Sigmoid colon (tissue), 7 donors: ENCODE measurements around the gene GRIK3. TPM values are rescaled to one million over a fixed set of nuclear protein-coding genes. Genes with fewer than 3 reads are reported as not detected.

Experiments used
- DNase-seq: peaks from one replicate; pipeline ENCODE4 v3.0.0-alpha.2; 2019
- H3K27ac ChIP-seq, 4 donors: fragments of 200-600 bp; sonication (generic); one replicate each; pipeline ENCODE4 v1.5.1; 2016 to 2019; ENCODE audit warnings: mild to moderate bottlenecking in 1 of 4
- H3K27me3 ChIP-seq, 3 donors: fragments of 200-600 bp; sonication (generic); one replicate each; pipeline ENCODE4 v1.5.1; 2019; ENCODE audit warnings: mild to moderate bottlenecking in 1 of 3
- H3K36me3 ChIP-seq, 4 donors: fragments of 200-600 bp; sonication (generic); one replicate each; pipeline ENCODE4 v1.5.1; 2016 to 2019
- H3K4me1 ChIP-seq, 4 donors: fragments of 200-600 bp; sonication (generic); one replicate each; pipeline ENCODE4 v1.5.1; 2017 to 2019
- H3K4me3 ChIP-seq, 4 donors: fragments of 200-600 bp; sonication (generic); one replicate each; pipeline ENCODE4 v1.5.1; 2017 to 2019; ENCODE audit warnings: mild to moderate bottlenecking in 2 of 4, moderate library complexity in 1 of 4
- H3K9me3 ChIP-seq, 4 donors: fragments of 200-600 bp in 3 of 4; sonication (generic) in 3 of 4; one replicate each; pipeline versions ENCODE4 v1.5.1 to v1.6.1; 2013 to 2019
- EP300 ChIP-seq, 4 donors: sonication (generic); formaldehyde crosslinking; IDR thresholded peaks; one replicate each; pipeline ENCODE4 v1.6.1; 2017; ENCODE audit warnings: antibody characterized with exemption in 4 of 4
- POLR2A ChIP-seq, 2 donors: fragments of 450-650 bp; IDR thresholded peaks; one replicate each; pipeline ENCODE4 v1.6.1; 2016; ENCODE audit warnings: antibody characterized with exemption in 2 of 2, mild to moderate bottlenecking in 2 of 2, moderate library complexity in 2 of 2
- POLR2AphosphoS5 ChIP-seq, 4 donors: sonication (generic); formaldehyde crosslinking; IDR thresholded peaks; one replicate each; pipeline ENCODE4 v1.6.1; 2017; ENCODE audit warnings: antibody characterized with exemption in 4 of 4
- WGBS, 2 donors: extraction: QIAGEN DNeasy Blood & Tissue Kit; methylation state at CpG; one replicate each; pipeline ENCODE4 v1.1.7; 2013; 5-methylcytosine and 5-hydroxymethylcytosine counted together
- intact Hi-C: fragments of 100-400 bp; cut with DNase I; formaldehyde crosslinking; loops from one replicate; pipeline ENCODE4 v1.15.1; 2023
- polyA plus RNA-seq, 3 donors: library from polyadenylated mRNA; stranded (reverse); fragments of 200-250 nt; gene quantifications; one replicate each; pipeline ENCODE4 v1.2.3, GENCODE V29; 2013
- total RNA-seq, 4 donors: library from RNA; depleted of rRNA; stranded (reverse); fragments of >200 nt; gene quantifications; one replicate each; pipeline ENCODE4 v1.1.0, GENCODE V29; 2016
- TF ChIP-seq, protein P1 (sequence below), 4 experiments: fragments of 450-650 bp in 3 of 4; fragments of 200-600 bp in 1 of 4; IDR thresholded peaks; one replicate each; pipeline ENCODE4 v1.5.1; 2016 to 2019; ENCODE audit warnings: antibody characterized with exemption in 4 of 4, mild to moderate bottlenecking in 3 of 4, moderate library complexity in 2 of 4
- donor health status: healthy with polysubstance abuse.
- donor health status: Bipolar disorder and iron deficiency.
- donor health status: healthy.

GRIK3 gene
- total and polyA plus RNA-seq, 7 donors, result 0.60 to 7.1 (median 3.4) TPM; not detected in 1

DNA sequence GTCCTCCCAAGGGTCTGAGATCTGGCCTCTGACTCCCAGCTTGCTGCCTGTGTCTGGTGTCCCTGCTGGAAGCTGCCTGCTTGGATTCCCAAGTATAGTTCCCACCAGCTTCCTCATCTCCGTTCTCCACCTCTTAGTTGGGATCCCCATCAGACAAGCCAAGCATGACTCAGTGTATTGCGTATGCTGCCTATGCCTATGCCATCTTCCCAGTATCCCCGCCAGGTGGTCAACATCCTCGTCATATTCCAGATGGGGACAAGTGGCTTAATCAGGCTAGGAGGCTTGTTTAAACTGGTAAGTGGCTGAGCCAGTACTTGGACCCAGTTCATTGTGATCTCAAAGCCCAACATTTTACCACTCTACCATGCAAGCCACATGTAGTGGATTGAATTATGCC, 204.4 kb downstream of the GRIK3 start:
- H3K4me1 ChIP-seq, result no peaks in the 10 kb centered on the region
- TF ChIP-seq POLR2A (IDR thresholded peaks at IDR 0.05) (no peak), EP300 (IDR thresholded peaks at IDR 0.05) (no peak), POLR2AphosphoS5 (IDR thresholded peaks at IDR 0.05) (no peak)
- TF ChIP-seq, protein P1, sequence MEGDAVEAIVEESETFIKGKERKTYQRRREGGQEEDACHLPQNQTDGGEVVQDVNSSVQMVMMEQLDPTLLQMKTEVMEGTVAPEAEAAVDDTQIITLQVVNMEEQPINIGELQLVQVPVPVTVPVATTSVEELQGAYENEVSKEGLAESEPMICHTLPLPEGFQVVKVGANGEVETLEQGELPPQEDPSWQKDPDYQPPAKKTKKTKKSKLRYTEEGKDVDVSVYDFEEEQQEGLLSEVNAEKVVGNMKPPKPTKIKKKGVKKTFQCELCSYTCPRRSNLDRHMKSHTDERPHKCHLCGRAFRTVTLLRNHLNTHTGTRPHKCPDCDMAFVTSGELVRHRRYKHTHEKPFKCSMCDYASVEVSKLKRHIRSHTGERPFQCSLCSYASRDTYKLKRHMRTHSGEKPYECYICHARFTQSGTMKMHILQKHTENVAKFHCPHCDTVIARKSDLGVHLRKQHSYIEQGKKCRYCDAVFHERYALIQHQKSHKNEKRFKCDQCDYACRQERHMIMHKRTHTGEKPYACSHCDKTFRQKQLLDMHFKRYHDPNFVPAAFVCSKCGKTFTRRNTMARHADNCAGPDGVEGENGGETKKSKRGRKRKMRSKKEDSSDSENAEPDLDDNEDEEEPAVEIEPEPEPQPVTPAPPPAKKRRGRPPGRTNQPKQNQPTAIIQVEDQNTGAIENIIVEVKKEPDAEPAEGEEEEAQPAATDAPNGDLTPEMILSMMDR (IDR thresholded peaks at IDR 0.05), result no peak
- H3K27ac ChIP-seq, result no peak overlapping the region
- intact Hi-C loops, result no loop called here
- DNase-seq, result no peak
- 78 to 85% methylated on average over 4 of the region's 4 CpGs for WGBS, 2 donors
- H3K4me3 ChIP-seq, result no peak overlapping the region
- no peaks in the 10 kb centered on the region for H3K9me3 ChIP-seq
- no peaks in the 10 kb centered on the region for H3K36me3 ChIP-seq
- no peaks in the 10 kb centered on the region for H3K27me3 ChIP-seq

DNA sequence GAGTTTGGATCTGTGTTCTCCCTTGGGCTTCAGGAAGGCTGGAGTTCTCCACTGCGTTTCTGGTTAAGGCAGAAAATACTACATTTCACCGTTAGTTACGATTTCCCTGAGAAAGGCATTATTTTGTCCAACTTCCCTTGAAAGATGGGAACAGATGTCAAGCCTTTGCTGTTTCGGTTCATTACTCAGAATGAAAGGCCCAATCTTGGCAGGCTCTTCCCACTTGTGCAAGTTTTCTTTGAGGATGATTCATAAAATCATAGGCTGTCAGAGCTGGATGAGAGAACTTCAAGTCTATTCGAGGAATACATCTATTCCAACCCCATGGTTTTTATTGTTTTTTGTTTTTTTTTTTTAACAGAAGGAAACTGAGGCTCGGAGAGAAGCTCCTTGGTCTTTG, 205.2 kb downstream of the GRIK3 start:
- no peak overlapping the region for H3K4me3 ChIP-seq
- no peak overlapping the region for H3K27ac ChIP-seq
- TF ChIP-seq POLR2AphosphoS5 (IDR thresholded peaks at IDR 0.05) (no peak), POLR2A (IDR thresholded peaks at IDR 0.05) (no peak)
- TF ChIP-seq, protein P1 (IDR thresholded peaks at IDR 0.05), result no peak
- WGBS, 2 donors, result 86 to 88% methylated on average over 6 of the region's 6 CpGs
- intact Hi-C loops, result no loop called here
- no peaks in the 10 kb centered on the region for H3K9me3 ChIP-seq
- no peaks in the 10 kb centered on the region for H3K4me1 ChIP-seq
- H3K27me3 ChIP-seq, result peaks cover 0 to under 1% (median 0%) of the 10 kb centered on the region in 3 donors
- DNase-seq, result no peak
- no peaks in the 10 kb centered on the region for H3K36me3 ChIP-seq

DNA sequence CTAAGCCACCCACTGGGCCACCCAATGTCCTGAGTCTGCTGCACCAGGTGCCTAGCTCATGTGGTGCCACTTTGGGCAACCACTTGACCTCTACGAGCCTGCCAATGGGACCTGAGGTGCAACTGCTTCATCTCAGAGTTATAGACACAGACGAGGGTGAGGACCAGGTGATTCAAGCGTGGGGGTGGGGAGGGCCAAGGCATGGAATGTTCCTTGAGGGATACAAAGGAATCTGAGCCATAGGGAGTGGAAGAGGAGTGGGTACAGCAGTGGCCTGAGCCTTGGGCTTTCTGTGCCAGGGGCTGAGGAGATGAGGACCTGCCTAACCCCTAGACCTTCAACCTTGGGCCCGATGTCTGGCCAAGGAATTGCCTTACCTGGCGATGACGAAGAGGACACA, 209.1 kb downstream of the GRIK3 start:
- no peak for TF ChIP-seq POLR2A (IDR thresholded peaks at IDR 0.05)
- TF ChIP-seq EP300 (IDR thresholded peaks at IDR 0.05), result no peak
- no peak for TF ChIP-seq POLR2AphosphoS5 (IDR thresholded peaks at IDR 0.05)
- TF ChIP-seq, protein P1 (IDR thresholded peaks at IDR 0.05), result no peak
- no peak overlapping the region for H3K4me3 ChIP-seq
- no peak overlapping the region for H3K27ac ChIP-seq
- intact Hi-C loops, result no loop called here
- H3K9me3 ChIP-seq, result no peaks in the 10 kb centered on the region
- H3K27me3 ChIP-seq, result peaks cover 0 to 15% (median 0%) of the 10 kb centered on the region in 3 donors
- no peaks in the 10 kb centered on the region for H3K36me3 ChIP-seq
- no peak for DNase-seq
- no peaks in the 10 kb centered on the region for H3K4me1 ChIP-seq
- WGBS, 2 donors, result 74 to 82% methylated on average over 6 of the region's 6 CpGs

DNA sequence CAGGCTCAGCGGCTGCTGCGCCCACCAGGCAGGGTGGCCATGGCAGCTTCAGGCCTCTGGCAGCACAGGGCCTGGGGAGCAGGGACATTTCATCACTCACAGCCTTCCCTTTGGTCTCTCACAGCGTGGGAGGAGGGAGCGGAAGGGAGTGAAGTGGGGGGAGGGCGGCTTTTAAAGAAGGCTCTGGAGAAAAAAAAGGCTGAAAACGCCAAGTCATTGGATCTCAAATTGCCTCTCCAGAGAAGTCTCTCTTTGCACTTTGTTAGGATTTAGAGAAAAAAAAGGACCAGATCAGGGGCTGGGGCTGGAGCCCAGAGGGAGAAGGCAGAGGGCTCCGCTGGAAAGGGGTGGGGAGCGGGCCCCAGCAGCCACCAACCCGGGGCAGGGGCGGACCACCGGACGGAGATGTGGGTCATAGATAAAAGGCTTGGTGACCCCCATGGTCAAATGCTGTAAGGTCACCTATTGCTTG, 209.9 kb downstream of the GRIK3 start:
- DNase-seq, result no peak
- Histone ChIP-seq H3K27me3 (peaks cover 0 to 22% (median 0%) of the 10 kb centered on the region in 3 donors), H3K4me1 (no peaks in the 10 kb centered on the region), H3K36me3 (no peaks in the 10 kb centered on the region), H3K9me3 (no peaks in the 10 kb centered on the region), H3K27ac (no peak overlapping the region), H3K4me3 (no peak overlapping the region)
- TF ChIP-seq EP300 (IDR thresholded peaks at IDR 0.05) (no peak), POLR2AphosphoS5 (IDR thresholded peaks at IDR 0.05) (no peak), POLR2A (IDR thresholded peaks at IDR 0.05) (no peak)
- TF ChIP-seq, protein P1 (IDR thresholded peaks at IDR 0.05), result no peak
- intact Hi-C loops, result no loop called here
- WGBS, 2 donors, result 27 to 48% methylated on average over 12 of the region's 12 CpGs

DNA sequence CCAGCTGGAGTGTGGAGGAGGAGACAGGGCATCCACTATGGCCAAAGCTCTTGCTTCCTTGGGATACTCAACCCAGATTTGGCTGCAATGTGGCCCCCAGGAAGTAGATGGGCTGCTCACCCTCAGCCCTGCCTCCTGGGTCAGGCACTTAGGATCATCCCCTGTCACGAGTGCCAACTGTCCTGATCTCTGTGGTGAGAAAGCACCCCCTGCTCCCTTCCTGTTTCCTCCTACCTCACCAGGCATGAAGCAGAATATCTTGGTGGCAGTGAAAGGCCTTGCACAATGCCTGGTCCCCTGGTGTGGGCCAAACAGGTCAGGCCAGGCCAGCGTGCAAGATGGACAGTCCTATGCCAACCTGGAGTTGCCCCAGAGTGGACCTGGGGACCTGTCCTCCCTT, 211.7 kb downstream of the GRIK3 start:
- H3K36me3 ChIP-seq, result no peaks in the 10 kb centered on the region
- 23 to 55% methylated on average over 2 of the region's 2 CpGs for WGBS, 2 donors
- DNase-seq, result no peak
- TF ChIP-seq POLR2A (IDR thresholded peaks at IDR 0.05) (no peak), POLR2AphosphoS5 (IDR thresholded peaks at IDR 0.05) (no peak), EP300 (IDR thresholded peaks at IDR 0.05) (no peak)
- TF ChIP-seq, protein P1 (IDR thresholded peaks at IDR 0.05), result no peak
- H3K4me1 ChIP-seq, result no peaks in the 10 kb centered on the region
- no peak overlapping the region for H3K27ac ChIP-seq
- no peak overlapping the region for H3K4me3 ChIP-seq
- H3K9me3 ChIP-seq, result no peaks in the 10 kb centered on the region
- intact Hi-C loops, result no loop called here
- H3K27me3 ChIP-seq, result peaks cover 0 to 28% (median 0%) of the 10 kb centered on the region in 3 donors
